ENCODE data around the gene PCP2. TPM values are rescaled to one million over a fixed set of nuclear protein-coding genes. Genes with fewer than 3 reads are reported as not detected.

PCP2 gene
- total RNA-seq, 1 donor from 2014 or later = not detected

DNA sequence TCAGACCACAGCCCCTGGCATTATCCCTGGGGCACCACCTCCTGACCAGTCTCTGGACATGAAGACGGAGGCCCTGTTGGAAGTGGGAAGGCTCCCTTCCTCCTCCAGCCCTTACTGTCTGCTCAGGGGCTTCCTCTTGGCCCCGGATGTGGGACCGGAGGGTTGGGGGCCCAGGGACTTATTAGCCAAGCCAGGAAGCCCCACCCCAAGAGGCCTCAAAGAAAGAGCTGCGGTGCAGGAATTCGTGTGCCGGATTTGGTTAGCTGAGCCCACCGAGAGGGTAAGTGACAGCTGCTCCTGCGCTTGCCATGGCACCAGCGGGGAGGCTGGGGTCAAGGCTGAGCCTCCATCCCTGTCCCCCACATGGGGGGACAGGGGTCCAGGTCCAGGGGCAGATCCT, 35.3 kb upstream of the PCP2 start, which contains the start of gene RETN:
Gene RETN (plus strand): TSS at position 208 of the 400 bp plus-strand sequence. CDS start 278 bp downstream, outside the sequence.
- no peak for DNase-seq (ENCODE audit: low spot score)
- TF ChIP-seq, protein P1, sequence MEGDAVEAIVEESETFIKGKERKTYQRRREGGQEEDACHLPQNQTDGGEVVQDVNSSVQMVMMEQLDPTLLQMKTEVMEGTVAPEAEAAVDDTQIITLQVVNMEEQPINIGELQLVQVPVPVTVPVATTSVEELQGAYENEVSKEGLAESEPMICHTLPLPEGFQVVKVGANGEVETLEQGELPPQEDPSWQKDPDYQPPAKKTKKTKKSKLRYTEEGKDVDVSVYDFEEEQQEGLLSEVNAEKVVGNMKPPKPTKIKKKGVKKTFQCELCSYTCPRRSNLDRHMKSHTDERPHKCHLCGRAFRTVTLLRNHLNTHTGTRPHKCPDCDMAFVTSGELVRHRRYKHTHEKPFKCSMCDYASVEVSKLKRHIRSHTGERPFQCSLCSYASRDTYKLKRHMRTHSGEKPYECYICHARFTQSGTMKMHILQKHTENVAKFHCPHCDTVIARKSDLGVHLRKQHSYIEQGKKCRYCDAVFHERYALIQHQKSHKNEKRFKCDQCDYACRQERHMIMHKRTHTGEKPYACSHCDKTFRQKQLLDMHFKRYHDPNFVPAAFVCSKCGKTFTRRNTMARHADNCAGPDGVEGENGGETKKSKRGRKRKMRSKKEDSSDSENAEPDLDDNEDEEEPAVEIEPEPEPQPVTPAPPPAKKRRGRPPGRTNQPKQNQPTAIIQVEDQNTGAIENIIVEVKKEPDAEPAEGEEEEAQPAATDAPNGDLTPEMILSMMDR (IDR thresholded peaks at IDR 0.05) = no peak

DNA sequence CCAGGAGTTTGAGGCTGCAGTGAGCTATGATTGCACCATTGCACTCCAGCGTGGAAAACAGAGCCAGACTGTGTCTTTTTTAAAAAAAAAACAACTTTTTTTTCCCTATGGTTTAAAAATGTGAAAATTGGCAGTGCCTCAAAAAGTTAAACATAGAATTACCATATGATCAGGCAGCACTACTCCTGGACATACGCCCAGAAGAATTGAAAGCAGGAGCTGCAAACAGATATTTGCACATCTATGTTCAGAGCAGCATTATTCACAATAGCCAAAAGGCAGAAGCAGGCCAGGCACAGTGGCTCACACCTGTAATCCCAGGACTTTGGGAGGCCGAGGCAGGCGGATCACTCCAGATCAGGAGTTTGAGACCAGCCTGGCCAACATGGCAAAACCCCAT, 31.6 kb upstream of the PCP2 start:
- Mint-ChIP-seq H3K9me3 (ENCODE audit: low read depth) (no peaks in the 10 kb centered on the region), H3K4me1 (ENCODE audit: low read depth) (no peaks in the 10 kb centered on the region), H3K4me3 (ENCODE audit: unreplicated experiment) (no peak overlapping the region), H3K27ac (ENCODE audit: unreplicated experiment) (no peak overlapping the region), H3K36me3 (ENCODE audit: low read depth) (no peaks in the 10 kb centered on the region), H3K27me3 (ENCODE audit: low read depth) (peaks cover 27% of the 10 kb centered on the region)
- TF ChIP-seq, protein P1 (IDR thresholded peaks at IDR 0.05) = no peak
- no peak for DNase-seq (ENCODE audit: low spot score)

More for the DNA sequence above, 35.3 kb upstream of the PCP2 start, which contains the start of gene RETN:
- H3K4me1 Mint-ChIP-seq (ENCODE audit: low read depth) = peaks cover 5% of the 10 kb centered on the region
- peaks cover 38% of the 10 kb centered on the region for H3K27me3 Mint-ChIP-seq (ENCODE audit: low read depth)
- peaks cover under 1% of the 10 kb centered on the region for H3K9me3 Mint-ChIP-seq (ENCODE audit: low read depth)
- H3K4me3 Mint-ChIP-seq (ENCODE audit: unreplicated experiment) = no peak within 1 kb of the TSS
- no peak within 1 kb of the TSS for H3K27ac Mint-ChIP-seq (ENCODE audit: unreplicated experiment)
- H3K36me3 Mint-ChIP-seq (ENCODE audit: low read depth) = no peaks in the 10 kb centered on the region

DNA sequence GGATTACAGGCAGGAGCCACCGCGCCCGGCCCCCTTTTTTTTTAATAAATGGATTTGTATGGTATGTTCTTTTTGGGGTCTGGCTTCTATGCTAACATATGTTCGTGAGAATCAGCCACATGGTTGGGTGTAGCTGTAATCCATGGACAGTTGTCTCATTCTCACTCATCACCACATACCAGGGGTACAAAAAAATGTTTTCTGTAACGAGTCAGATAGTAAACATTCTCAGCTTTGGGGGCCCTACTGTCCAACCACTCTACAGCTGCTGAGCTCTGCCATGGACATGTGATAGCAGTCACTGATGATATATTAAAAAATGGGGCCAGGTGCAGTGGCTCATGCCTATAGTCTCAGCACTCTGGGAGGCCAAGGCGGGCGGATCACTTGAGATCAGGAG, 30.2 kb upstream of the PCP2 start:
- Mint-ChIP-seq H3K9me3 (ENCODE audit: low read depth) (no peaks in the 10 kb centered on the region), H3K27me3 (ENCODE audit: low read depth) (peaks cover 23% of the 10 kb centered on the region)
- TF ChIP-seq, protein P1 (IDR thresholded peaks at IDR 0.05) = no peak

DNA sequence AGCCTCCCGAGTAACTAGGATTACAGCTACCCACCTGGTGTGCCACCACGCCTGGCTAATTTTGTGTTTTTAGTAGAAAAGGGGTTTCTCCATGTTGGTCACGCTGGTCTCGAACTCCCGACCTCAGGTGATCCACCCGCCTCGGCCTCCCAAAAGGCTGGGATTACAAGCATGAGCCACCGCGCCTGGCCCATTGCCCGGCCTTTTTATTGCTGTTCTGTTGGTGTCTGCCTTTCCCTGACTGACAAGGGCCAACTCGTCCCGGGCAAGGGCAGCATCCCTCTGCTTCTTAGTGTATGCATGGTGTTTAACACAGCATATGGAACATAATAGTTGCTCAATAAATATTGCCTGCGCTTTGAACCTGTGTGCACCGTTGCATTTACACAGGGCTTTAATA, 29.1 kb upstream of the PCP2 start:
- Mint-ChIP-seq H3K36me3 (ENCODE audit: low read depth) (no peaks in the 10 kb centered on the region), H3K4me1 (ENCODE audit: low read depth) (no peaks in the 10 kb centered on the region), H3K27me3 (ENCODE audit: low read depth) (peaks cover 20% of the 10 kb centered on the region), H3K9me3 (ENCODE audit: low read depth) (no peaks in the 10 kb centered on the region), H3K27ac (ENCODE audit: unreplicated experiment) (no peak overlapping the region), H3K4me3 (ENCODE audit: unreplicated experiment) (no peak overlapping the region)
- no peak for DNase-seq (ENCODE audit: low spot score)
- TF ChIP-seq, protein P1 (IDR thresholded peaks at IDR 0.05) = no peak

More for the DNA sequence above, 30.2 kb upstream of the PCP2 start:
- Mint-ChIP-seq H3K4me3 (ENCODE audit: unreplicated experiment) (no peak overlapping the region), H3K4me1 (ENCODE audit: low read depth) (no peaks in the 10 kb centered on the region), H3K27ac (ENCODE audit: unreplicated experiment) (no peak overlapping the region), H3K36me3 (ENCODE audit: low read depth) (no peaks in the 10 kb centered on the region)
- DNase-seq (ENCODE audit: low spot score) = no peak

DNA sequence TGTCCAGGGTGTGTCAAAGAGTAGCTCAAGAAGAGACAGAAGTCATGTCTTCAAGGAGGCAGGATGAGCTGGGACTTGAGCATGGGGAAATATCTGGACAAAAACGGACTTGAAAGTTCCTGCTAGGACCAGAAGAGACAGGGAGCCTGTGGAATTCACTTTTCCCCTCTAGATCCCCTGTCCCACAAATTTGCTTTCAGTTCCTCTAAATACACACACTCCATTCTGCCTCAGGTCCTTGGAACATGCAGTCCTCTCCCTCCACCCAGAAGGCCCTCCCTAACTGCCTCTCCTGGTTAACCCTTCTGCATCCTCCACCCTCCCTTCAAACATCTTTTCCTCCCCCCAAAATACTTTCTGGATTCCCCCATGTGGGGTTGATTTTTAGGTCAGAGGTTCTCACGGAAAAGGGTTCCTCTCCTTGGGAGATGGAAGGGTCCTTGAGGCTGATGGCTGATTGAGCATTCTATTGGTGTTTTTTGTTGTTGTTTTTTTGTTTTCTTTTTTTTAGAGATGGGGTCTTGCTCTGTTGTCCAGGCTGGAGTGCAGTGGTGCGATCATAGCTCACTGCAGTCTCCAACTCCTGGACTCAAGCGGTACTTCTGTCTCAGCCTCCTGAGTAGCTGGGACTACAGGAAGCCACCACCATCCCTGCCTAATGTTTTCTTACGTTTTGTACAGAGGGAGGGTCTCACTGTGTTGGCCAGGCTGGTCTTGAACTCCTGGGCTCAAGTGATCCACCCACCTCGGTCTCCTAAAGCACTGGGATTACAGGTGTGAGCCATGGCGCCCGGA, 28.4 kb upstream of the PCP2 start:
- Mint-ChIP-seq H3K27ac (ENCODE audit: unreplicated experiment) (no peak overlapping the region), H3K36me3 (ENCODE audit: low read depth) (no peaks in the 10 kb centered on the region), H3K9me3 (ENCODE audit: low read depth) (no peaks in the 10 kb centered on the region), H3K4me3 (ENCODE audit: unreplicated experiment) (no peak overlapping the region), H3K27me3 (ENCODE audit: low read depth) (peaks cover 18% of the 10 kb centered on the region), H3K4me1 (ENCODE audit: low read depth) (no peaks in the 10 kb centered on the region)
- no peak for DNase-seq (ENCODE audit: low spot score)
- TF ChIP-seq, protein P1 (IDR thresholded peaks at IDR 0.05) = no peak
